Activated CD4-positive, alpha-beta T cell treated with anti-CD3 and anti-CD28 coated beads, Interleukin-2, amount 10 ng/mL, durations not matched to agents 24 days and 14 days (primary cell): ENCODE data around the gene KIFC1. TPM values are rescaled to one million over a fixed set of nuclear protein-coding genes. Genes with fewer than 3 reads are reported as not detected.

Source experiments
- DNase-seq: peaks from one replicate; pipeline ENCODE4 v3.0.0; 2022
- H3K27ac Mint-ChIP-seq: one replicate; pipeline ENCODE4 v1.8.0; 2022; ENCODE audit warnings: mild to moderate bottlenecking, mixed read lengths
- H3K27me3 Mint-ChIP-seq: one replicate; pipeline ENCODE4 v1.8.0; 2022; ENCODE audit warnings: mixed read lengths
- H3K36me3 Mint-ChIP-seq: one replicate; pipeline ENCODE4 v1.8.0; 2022; ENCODE audit warnings: low read depth, mild to moderate bottlenecking, mixed read lengths
- H3K4me1 Mint-ChIP-seq: one replicate; pipeline ENCODE4 v1.8.0; 2021; ENCODE audit warnings: mixed read lengths
- H3K4me3 Mint-ChIP-seq: one replicate; pipeline ENCODE4 v1.8.0; 2022; ENCODE audit warnings: mild to moderate bottlenecking, moderate library complexity, mixed read lengths
- H3K9me3 Mint-ChIP-seq: one replicate; pipeline ENCODE4 v1.8.0; 2021; ENCODE audit warnings: mixed read lengths
- intact Hi-C: fragments of 100-400 bp; cut with micrococcal nuclease; formaldehyde crosslinking; loops from one replicate; pipeline ENCODE4 v1.15.1; 2023
- total RNA-seq: library from RNA; stranded (reverse); gene quantifications from 2 replicates; pipeline ENCODE4 v1.2.3, GENCODE V29; 2022

KIFC1 gene
- total RNA-seq, 1 donor from 2014 or later = 66.5 TPM

DNA sequence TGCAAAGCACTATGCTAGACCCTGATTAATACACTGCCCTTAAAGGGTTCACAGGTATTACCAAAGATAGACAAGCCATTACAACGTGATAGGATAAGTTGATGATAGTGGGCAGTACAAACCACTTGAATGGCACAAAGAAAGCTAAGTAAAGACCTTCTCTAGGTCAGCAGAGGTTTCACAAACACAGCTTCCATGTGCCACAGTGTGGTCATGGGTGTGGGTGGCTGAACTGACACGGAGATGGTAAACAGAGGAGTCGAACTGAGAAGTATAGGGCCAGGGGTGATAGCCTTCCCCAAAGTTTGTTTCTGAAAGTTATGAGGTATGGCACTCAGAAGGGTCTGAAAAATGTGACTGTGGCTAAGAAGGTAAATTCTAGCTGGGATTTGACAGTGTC lies 67.1 kb downstream of the KIFC1 start:
- Mint-ChIP-seq H3K27me3 (peaks cover 16% of the 10 kb centered on the region), H3K4me1 (peaks cover 13% of the 10 kb centered on the region), H3K9me3 (no peaks in the 10 kb centered on the region), H3K4me3 (no peak overlapping the region), H3K36me3 (peaks cover 23% of the 10 kb centered on the region), H3K27ac (no peak overlapping the region)
- no peak for DNase-seq
- intact Hi-C loops = loop anchor here (10.0 kb wide), 1 partner anchor 236 kb away; no protein-coding TSS in a partner anchor

- peaks cover 22% of the 10 kb centered on the region for H3K36me3 Mint-ChIP-seq
- H3K9me3 Mint-ChIP-seq = no peaks in the 10 kb centered on the region
- no peak overlapping the region for H3K4me3 Mint-ChIP-seq
- H3K27ac Mint-ChIP-seq = no peak overlapping the region
- no peak for DNase-seq
- H3K4me1 Mint-ChIP-seq = peaks cover 10% of the 10 kb centered on the region
- H3K27me3 Mint-ChIP-seq = peaks cover 17% of the 10 kb centered on the region
- intact Hi-C loops = loop anchor here (10.0 kb wide), 1 partner anchor 236 kb away; no protein-coding TSS in a partner anchor
Observed at GRCh38 chr6:33459226-33459625, 67.6 kb downstream of the KIFC1 start.

Other genes with a start within 250 kb of the KIFC1 start
- gene COL11A2, start 199.4 kb upstream of the KIFC1 start, total RNA-seq = 0.47 and 0.56 TPM in 2 replicates
- 46.6 and 48.0 TPM in 2 replicates for gene RXRB, start 191.2 kb upstream of the KIFC1 start, total RNA-seq
- gene SLC39A7, start 191.0 kb upstream of the KIFC1 start, total RNA-seq = 61.7 and 63.9 TPM in 2 replicates
- 18.2 and 18.3 TPM in 2 replicates for gene HSD17B8, start 187.2 kb upstream of the KIFC1 start, total RNA-seq
- gene RING1, start 183.3 kb upstream of the KIFC1 start, total RNA-seq = 44.4 and 47.6 TPM in 2 replicates
- 59.9 and 64.9 TPM in 2 replicates for gene VPS52, start 119.9 kb upstream of the KIFC1 start, total RNA-seq
- gene RPS18, start 119.7 kb upstream of the KIFC1 start, total RNA-seq = 3,200 and 3,212 TPM in 2 replicates
- 4.1 and 4.6 TPM in 2 replicates for gene B3GALT4, start 114.7 kb upstream of the KIFC1 start, total RNA-seq
- gene WDR46, start 102.6 kb upstream of the KIFC1 start, total RNA-seq = 106 and 120 TPM in 2 replicates
- gene PFDN6, start 102.2 kb upstream of the KIFC1 start, total RNA-seq = 114 and 132 TPM in 2 replicates
- gene RGL2, start 92.9 kb upstream of the KIFC1 start, total RNA-seq = 27.3 and 28.4 TPM in 2 replicates
- 271 and 278 TPM in 2 replicates for gene TAPBP, start 77.7 kb upstream of the KIFC1 start, total RNA-seq
- 11.3 and 14.3 TPM in 2 replicates for gene ZBTB22, start 74.1 kb upstream of the KIFC1 start, total RNA-seq
- 64.9 and 71.3 TPM in 2 replicates for gene DAXX, start 68.9 kb upstream of the KIFC1 start, total RNA-seq
- 29.5 and 33.6 TPM in 2 replicates for gene PHF1, start 19.2 kb downstream of the KIFC1 start, total RNA-seq
- gene CUTA, start 26.3 kb downstream of the KIFC1 start, total RNA-seq = 120 and 124 TPM in 2 replicates
- 41.5 and 44.6 TPM in 2 replicates for gene SYNGAP1, start 28.2 kb downstream of the KIFC1 start, total RNA-seq
- 14.2 and 14.5 TPM in 2 replicates for gene ZBTB9, start 62.8 kb downstream of the KIFC1 start, total RNA-seq
- gene BAK1, start 188.5 kb downstream of the KIFC1 start, total RNA-seq = 54.7 and 55.9 TPM in 2 replicates
- gene ITPR3, start 229.5 kb downstream of the KIFC1 start, total RNA-seq = 45.5 and 45.6 TPM in 2 replicates